HCT116 (cell line): Measurements from ENCODE around the gene SEC22A. TPM values are rescaled to one million over a fixed set of nuclear protein-coding genes. Genes with fewer than 3 reads are reported as not detected.

ENCODE experiments used
- ATAC-seq: fragments of 200-7000 bp; cut with Tn5 transposase; 2 replicates; pipeline ENCODE4 v1.9.1; 2020; ENCODE audit warnings: mild to moderate bottlenecking, moderate library complexity
- BruUV-seq: library from RNA; stranded (reverse); fragments of 400-500 nt; replicated peaks from 2 replicates; lab custom pipeline; 2021; lab: Mats Ljungman, UMichigan
- CTCF ChIA-PET: fragments of 300-600 bp; sonication (Branson Sonifier 250); formaldehyde crosslinking; loops from one replicate; lab custom pipeline; 2021; ENCODE audit warnings: antibody characterized with exemption; lab: Charles Lee
- POLR2A ChIA-PET: fragments of 300-600, 350-600 bp; sonication (Branson Sonifier 250); formaldehyde crosslinking; loops from one replicate; lab custom pipeline; 2021; ENCODE audit warnings: antibody characterized with exemption; lab: Charles Lee
- RAD21 ChIA-PET, 2 experiments: fragments of 300-600 bp; sonication (Branson Sonifier 250); formaldehyde crosslinking; loops; one replicate each; lab custom pipeline; 2023; ENCODE audit warnings: low total read pairs in 2 of 2; ENCODE audit not compliant: uncharacterized antibody in 2 of 2, unreplicated experiment in 2 of 2, low non-redundant PET in 1 of 2; lab: Charles Lee
- DNase-seq: peaks from one replicate; pipeline ENCODE4 v3.0.0-alpha.2; 2010; ENCODE audit warnings: low read depth, low spot score
- H2AFZ ChIP-seq: fragments of 200-600 bp; shearing (Covaris generic), sonication (generic); 2 replicates; pipeline ENCODE4 v1.6.1; 2017; ENCODE audit warnings: low read depth, mixed run types, mixed read lengths, antibody characterized with exemption, low read length; ENCODE audit not compliant: poor library complexity, severe bottlenecking
- H3K27ac ChIP-seq: 2 replicates; pipeline ENCODE4 v1.5.1; 2012; ENCODE audit warnings: low read depth, low read length
- H3K27me3 ChIP-seq: fragments of 200-600 bp; sonication (generic); 2 replicates; pipeline ENCODE4 v1.6.1; 2016; ENCODE audit warnings: mixed run types, low read length, mixed read lengths; ENCODE audit not compliant: insufficient read depth
- H3K36me3 ChIP-seq, 2 experiments: fragments of 200-500 bp in 1 of 2; fragments of 200-600 bp in 1 of 2; sonication (Bioruptor generic) in 1 of 2; sonication (generic) in 1 of 2; 2 replicates each; pipeline versions ENCODE4 v1.5.1 to v1.6.1; 2014 to 2016; ENCODE audit warnings: low read length in 2 of 2, inconsistent platforms in 1 of 2, mixed read lengths in 1 of 2, mixed run types in 1 of 2; ENCODE audit not compliant: insufficient read depth in 2 of 2, control insufficient read depth in 1 of 2
- H3K4me1 ChIP-seq, 2 experiments: fragments of 200-600 bp in 1 of 2; sonication (generic) in 1 of 2; 2 replicates each; pipeline versions ENCODE4 v1.5.1 to v1.6.1; 2012 to 2017; ENCODE audit warnings: low read length in 2 of 2, inconsistent platforms in 1 of 2, mild to moderate bottlenecking in 1 of 2, mixed read lengths in 1 of 2, mixed run types in 1 of 2, moderate library complexity in 1 of 2; ENCODE audit not compliant: insufficient read depth in 2 of 2, control insufficient read depth in 1 of 2
- H3K4me2 ChIP-seq: fragments of 200-600 bp; sonication (generic); 2 replicates; pipeline ENCODE4 v1.6.1; 2017; ENCODE audit warnings: mixed run types, low read length, mixed read lengths
- H3K4me3 ChIP-seq, 2 experiments: fragments of 200-600 bp in 1 of 2; sonication (generic) in 1 of 2; replicated peaks in 1 of 2; 2 replicates each; pipeline ENCODE4 v1.5.1; 2011 to 2016; ENCODE audit warnings: low read length in 2 of 2, control low read depth in 1 of 2, low read depth in 1 of 2, mild to moderate bottlenecking in 1 of 2, mixed read lengths in 1 of 2, mixed run types in 1 of 2
- H3K79me2 ChIP-seq: fragments of 200-600 bp; sonication (generic); 2 replicates; pipeline ENCODE4 v1.6.1; 2017; ENCODE audit warnings: mild to moderate bottlenecking, mixed run types, low read length, moderate library complexity, mixed read lengths; ENCODE audit not compliant: insufficient read depth
- H3K9ac ChIP-seq: fragments of 200-600 bp; sonication (generic); 2 replicates; pipeline ENCODE4 v1.6.1; 2016; ENCODE audit warnings: low read length, mixed read lengths
- H3K9me2 ChIP-seq: fragments of 200-600 bp; sonication (generic), shearing (Covaris generic); 2 replicates; pipeline ENCODE4 v1.6.1; 2017; ENCODE audit warnings: mixed run types, mild to moderate bottlenecking, moderate library complexity; ENCODE audit not compliant: insufficient read depth
- H3K9me3 ChIP-seq, 2 experiments: fragments of 200-500 bp in 1 of 2; fragments of 200-600 bp in 1 of 2; sonication (Bioruptor generic) in 1 of 2; sonication (generic) in 1 of 2; 2 replicates each; pipeline ENCODE4 v1.6.1; 2014 to 2017; ENCODE audit warnings: low read length in 2 of 2, mixed read lengths in 2 of 2, inconsistent platforms in 1 of 2, low read depth in 1 of 2, mild to moderate bottlenecking in 1 of 2, mixed run types in 1 of 2, moderate library complexity in 1 of 2; ENCODE audit not compliant: control insufficient read depth in 1 of 2, insufficient read depth in 1 of 2
- H4K20me1 ChIP-seq: fragments of 200-600 bp; sonication (generic), shearing (Covaris generic); 2 replicates; pipeline ENCODE4 v1.6.1; 2017; ENCODE audit warnings: mixed run types, mild to moderate bottlenecking, moderate library complexity; ENCODE audit not compliant: insufficient read depth
- ATF3 ChIP-seq: IDR thresholded peaks from 2 replicates; pipeline ENCODE4 v1.6.1; 2012
- CBX3 ChIP-seq: IDR thresholded peaks from 2 replicates; pipeline ENCODE4 v1.6.1; 2012; ENCODE audit warnings: low read depth
- CEBPB ChIP-seq: IDR thresholded peaks from 2 replicates; pipeline ENCODE4 v1.6.1; 2012; ENCODE audit warnings: low read depth
- EGR1 ChIP-seq: IDR thresholded peaks from 2 replicates; pipeline ENCODE4 v1.6.1; 2012; ENCODE audit warnings: low read depth
- FOSL1 ChIP-seq: IDR thresholded peaks from 2 replicates; pipeline ENCODE4 v1.6.1; 2012; ENCODE audit warnings: low read depth
- JUND ChIP-seq: IDR thresholded peaks from 2 replicates; pipeline ENCODE4 v1.6.1; 2012
- POLR2A ChIP-seq: IDR thresholded peaks from 2 replicates; pipeline ENCODE4 v1.7.0; 2011; ENCODE audit warnings: borderline replicate concordance; ENCODE audit not compliant: insufficient read depth, insufficient read length; ENCODE audit errors: extremely low read depth
- POLR2AphosphoS5 ChIP-seq: IDR thresholded peaks from 2 replicates; pipeline ENCODE4 v1.6.1; 2011; ENCODE audit warnings: mild to moderate bottlenecking, low read depth, low read length, moderate library complexity
- SP1 ChIP-seq: IDR thresholded peaks from 2 replicates; pipeline ENCODE4 v1.6.1; 2012; ENCODE audit warnings: low read depth
- SRF ChIP-seq: IDR thresholded peaks from 2 replicates; pipeline ENCODE4 v1.6.1; 2012; ENCODE audit warnings: low read depth
- TCF7L2 ChIP-seq: IDR thresholded peaks from 2 replicates; pipeline ENCODE4 v1.7.0; 2011; ENCODE audit warnings: borderline replicate concordance, inconsistent platforms; ENCODE audit not compliant: insufficient read depth, insufficient read length; ENCODE audit errors: extremely low read depth
- YY1 ChIP-seq: IDR thresholded peaks from 2 replicates; pipeline ENCODE4 v1.6.1; 2011; ENCODE audit warnings: low read length, low read depth, moderate library complexity, mild to moderate bottlenecking; ENCODE audit not compliant: insufficient replicate concordance; ENCODE audit errors: extremely low read depth
- ZFX ChIP-seq: fragments of 450-650 bp; IDR thresholded peaks from 2 replicates; pipeline ENCODE4 v1.6.1; 2017
- intact Hi-C: fragments of 100-400 bp; cut with micrococcal nuclease; formaldehyde crosslinking; loops from 2 replicates; pipeline ENCODE4 v1.10.0; 2022
- total RNA-seq: library from RNA; stranded (reverse); gene quantifications from one replicate; pipeline ENCODE4 v1.2.1, GENCODE V29; 2021; ENCODE audit not compliant: unreplicated experiment

Gene SEC22A
- total RNA-seq, 1 experiment from 2014 or later = 10.6 TPM

- TF ChIP-seq ATF3 = no peak
Observed at GRCh38 chr3:123290107-123290930, 88.6 kb downstream of the SEC22A start (continued).

GRCh38 chr3:123290962-123291361 is 89.2 kb downstream of the SEC22A start:
- Histone ChIP-seq H3K9ac (no peak overlapping the region), H3K4me1 (no peaks in the 10 kb centered on the region)
- TF ChIP-seq CEBPB = no peak
- TF ChIP-seq ZFX = no peak
- TF ChIP-seq YY1 = no peak
- TF ChIP-seq POLR2AphosphoS5 = no peak
- TF ChIP-seq ATF3 = no peak
- no peak for TF ChIP-seq POLR2A
- TF ChIP-seq, all 23 proteins: peak for 0
- no peaks in the 10 kb centered on the region for H3K9me3 ChIP-seq
- H3K9me2 ChIP-seq = no peaks in the 10 kb centered on the region
- DNase-seq (no peak), ATAC-seq (no peak)
- no peaks in the 10 kb centered on the region for H4K20me1 ChIP-seq
- H3K4me2 ChIP-seq = no peak overlapping the region
- ChIA-PET CTCF (no interaction called here), POLR2A (no interaction called here), RAD21 (no interaction called here)
- no peak overlapping the region for H3K4me3 ChIP-seq
- no peak overlapping the region for H2AFZ ChIP-seq
- no peaks in the 10 kb centered on the region for H3K79me2 ChIP-seq
- intact Hi-C loops = no loop called here
- peaks cover 17% of the 10 kb centered on the region; the same call in 1 of the 2 replicates for H3K27me3 ChIP-seq
- H3K36me3 ChIP-seq = no peaks in the 10 kb centered on the region
- BruUV-seq = no TSS peak
- H3K27ac ChIP-seq = no peak overlapping the region

GRCh38 chr3:123291404-123291803 is 89.7 kb downstream of the SEC22A start:
- POLR2A ChIA-PET = no interaction called here
- CTCF ChIA-PET = no interaction called here
- intact Hi-C loops = no loop called here

More at GRCh38 chr3:123291404-123291803, 89.7 kb downstream of the SEC22A start:
- Histone ChIP-seq H3K4me1 (no peaks in the 10 kb centered on the region), H3K9me2 (no peaks in the 10 kb centered on the region), H3K36me3 (no peaks in the 10 kb centered on the region), H3K4me2 (no peak overlapping the region), H4K20me1 (no peaks in the 10 kb centered on the region), H3K27ac (no peak overlapping the region), H3K79me2 (no peaks in the 10 kb centered on the region), H3K9me3 (no peaks in the 10 kb centered on the region), H3K9ac (no peak overlapping the region), H2AFZ (no peak overlapping the region), H3K4me3 (no peak overlapping the region), H3K27me3 (peaks cover 17% of the 10 kb centered on the region; the same call in 1 of the 2 replicates)
- RAD21 ChIA-PET = no interaction called here
- ATAC-seq (no peak), DNase-seq (no peak)
- no peak for TF ChIP-seq ZFX
- no peak for TF ChIP-seq POLR2AphosphoS5
- no peak for TF ChIP-seq CBX3
- no peak for TF ChIP-seq JUND
- no peak for TF ChIP-seq SRF
- no peak for TF ChIP-seq EGR1
- TF ChIP-seq FOSL1 = no peak
- TF ChIP-seq YY1 = no peak
- TF ChIP-seq SP1 = no peak
- no peak for TF ChIP-seq ATF3
- TF ChIP-seq CEBPB = no peak
- TF ChIP-seq TCF7L2 = no peak
- BruUV-seq = no TSS peak
